C1 segment of cervical spinal cord (tissue), 14 donors: ENCODE data around the gene MIA2.
"Not testable (repeated sequence)": the region's sequence is repeated elsewhere in the genome, so short reads cannot be mapped to it uniquely, and the experiment has no call there.

Experiments used
- DNase-seq, 14 donors: peaks; one replicate each; lab custom pipeline; 2025; lab: John Stamatoyannopoulos, UW

MIA2 gene

DNA sequence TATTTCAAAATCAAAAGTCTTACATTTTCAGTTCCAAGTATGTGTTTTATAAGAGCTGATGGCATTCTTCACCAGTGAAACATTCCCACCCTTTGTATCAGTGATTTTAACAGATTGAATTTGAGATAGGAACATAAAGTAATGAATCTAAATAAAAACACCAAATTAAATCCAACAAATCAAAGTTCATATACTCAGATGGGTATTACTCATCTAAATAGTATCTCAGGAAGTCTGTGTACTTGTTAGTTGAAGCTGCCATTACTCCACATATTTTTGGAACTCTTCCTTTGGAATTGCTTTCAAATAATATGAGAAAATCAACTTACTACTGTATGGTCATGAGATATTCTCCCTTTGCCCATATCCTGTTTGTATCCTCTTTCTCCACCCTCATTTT lies 89.1 kb downstream of the MIA2 start:
- DNase-seq, result no peak

DNA sequence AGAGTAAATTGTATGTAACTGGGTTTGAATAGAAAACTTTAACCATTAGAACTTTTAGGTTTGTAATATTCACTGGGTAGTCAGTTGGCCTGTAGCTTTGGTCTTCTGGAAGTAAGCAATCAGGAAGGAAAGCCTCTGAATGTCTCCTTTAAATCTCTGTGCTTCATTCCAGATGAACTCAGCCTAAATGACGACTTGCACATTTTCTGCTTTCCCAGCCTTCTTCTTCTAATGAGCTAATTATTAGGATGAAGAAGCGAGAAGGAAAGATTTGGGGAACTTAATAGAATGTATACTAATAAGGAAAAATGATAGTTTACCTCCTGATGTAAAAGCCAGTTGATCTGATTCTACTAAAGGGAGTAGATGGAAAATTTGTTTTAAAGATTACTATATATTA lies 90.4 kb downstream of the MIA2 start:
- no peak for DNase-seq

DNA sequence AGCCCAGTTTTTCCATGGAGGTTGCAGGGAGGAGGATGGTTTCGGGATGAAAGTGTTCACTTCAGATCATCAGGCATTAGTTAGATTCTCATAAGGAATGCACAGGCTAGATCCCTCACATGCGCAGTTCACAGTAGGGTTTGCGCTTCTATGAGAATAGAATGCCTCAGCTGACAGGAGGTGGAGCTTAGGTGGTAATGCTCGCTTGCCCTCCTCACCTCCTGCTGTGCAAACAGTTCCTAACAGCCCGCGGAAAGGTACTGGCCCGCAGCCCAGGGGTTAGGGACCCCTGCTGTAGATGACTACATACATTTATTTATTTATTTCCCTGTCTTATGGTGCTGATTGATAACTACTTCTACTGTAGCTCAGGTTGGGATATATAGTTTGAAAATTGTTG lies 105.3 kb downstream of the MIA2 start:
- no peak for DNase-seq

DNA sequence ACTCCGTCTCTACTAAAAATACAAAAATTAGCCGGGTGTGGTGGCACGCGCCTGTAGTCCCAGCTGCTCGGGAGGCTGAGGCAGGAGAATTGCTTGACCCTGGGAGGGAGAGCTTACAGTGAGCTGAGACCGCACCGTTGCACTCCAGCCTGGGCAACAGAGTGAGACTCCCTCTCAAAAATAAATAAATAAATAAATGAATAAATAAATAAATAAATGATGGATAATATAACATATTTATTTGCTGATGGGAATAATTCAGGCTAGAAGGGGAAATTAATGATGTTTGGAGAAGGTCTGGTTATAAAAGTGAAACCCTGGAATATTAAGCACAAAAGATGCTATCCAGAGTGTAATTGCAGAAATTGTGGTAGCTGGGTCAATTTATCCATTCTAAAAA lies 107.4 kb downstream of the MIA2 start:
- DNase-seq, result not testable (repeated sequence)

DNA sequence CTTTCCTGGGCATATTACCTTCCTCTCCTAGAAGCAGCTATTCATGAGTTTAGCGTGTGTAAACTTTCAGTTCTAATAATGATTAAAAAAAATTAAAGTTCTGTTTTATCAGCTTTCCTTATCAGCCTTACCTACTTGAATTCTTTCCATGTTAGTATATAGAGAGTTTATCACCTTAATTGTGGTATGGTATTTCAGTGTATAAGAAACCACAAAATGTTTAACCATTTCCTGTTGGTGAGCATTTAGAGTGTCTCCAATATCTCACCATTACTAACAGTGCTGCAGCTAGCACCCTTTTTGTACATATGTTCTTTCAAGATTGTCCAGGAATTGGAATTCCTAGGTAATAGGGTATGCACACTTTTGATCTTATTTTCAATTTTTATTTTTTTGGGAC lies 109.1 kb downstream of the MIA2 start:
- DNase-seq, result no peak

DNA sequence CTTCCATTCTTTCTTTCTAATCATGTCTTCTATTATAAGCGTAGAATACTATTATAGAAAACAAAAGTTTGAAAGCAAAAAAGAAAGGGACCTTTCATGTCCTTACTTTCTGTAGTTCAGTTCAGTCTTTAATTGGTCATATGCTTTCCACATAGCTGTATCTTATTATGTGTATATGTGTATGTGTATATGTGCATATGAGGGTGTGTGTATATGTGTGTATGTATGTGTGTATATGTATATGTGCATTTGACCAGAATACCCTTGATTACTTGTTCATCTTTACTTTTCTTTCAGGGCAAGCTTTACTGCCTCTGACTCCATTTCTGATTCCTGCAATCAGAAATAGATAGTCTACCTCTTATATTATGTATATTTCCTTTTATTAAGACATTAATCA lies 109.9 kb downstream of the MIA2 start:
- DNase-seq, result no peak

DNA sequence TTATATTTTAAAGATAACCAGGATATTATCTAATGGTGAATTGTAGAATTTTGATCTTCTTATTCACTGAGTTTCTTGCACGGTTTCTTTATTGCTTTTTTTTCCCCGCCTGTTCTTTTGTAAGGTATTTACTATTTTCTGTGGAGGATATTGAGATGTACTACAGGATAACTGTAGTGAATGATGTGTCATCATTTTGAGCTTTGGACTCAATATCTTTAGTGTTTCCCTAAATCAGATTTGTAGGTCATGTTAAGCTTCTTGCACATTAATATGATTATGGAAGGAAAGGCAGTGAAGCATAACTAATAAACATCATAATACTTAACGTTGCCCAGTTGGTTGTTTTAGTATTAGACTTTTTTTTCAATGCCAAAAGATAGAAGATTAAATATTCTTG lies 117.2 kb downstream of the MIA2 start:
- no peak for DNase-seq

DNA sequence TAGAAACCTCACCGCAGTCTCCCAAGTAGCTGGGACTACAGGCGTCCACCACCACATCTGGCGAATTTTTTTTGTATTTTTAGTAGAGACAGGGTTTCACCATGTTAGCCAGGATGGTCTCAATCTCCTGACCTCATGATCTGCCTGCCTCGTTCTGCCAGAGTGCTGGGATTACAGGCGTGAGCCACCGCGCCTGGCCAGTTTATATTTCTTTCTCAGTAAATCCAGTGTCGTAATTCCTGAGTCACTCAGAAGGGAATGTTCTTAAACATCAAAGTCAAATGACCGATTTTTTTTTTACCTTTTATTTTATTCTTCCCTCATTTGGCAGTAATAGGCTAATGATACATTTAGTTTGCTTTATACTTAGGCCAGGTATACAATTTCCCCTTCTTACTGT lies 118.0 kb downstream of the MIA2 start:
- no peak for DNase-seq

DNA sequence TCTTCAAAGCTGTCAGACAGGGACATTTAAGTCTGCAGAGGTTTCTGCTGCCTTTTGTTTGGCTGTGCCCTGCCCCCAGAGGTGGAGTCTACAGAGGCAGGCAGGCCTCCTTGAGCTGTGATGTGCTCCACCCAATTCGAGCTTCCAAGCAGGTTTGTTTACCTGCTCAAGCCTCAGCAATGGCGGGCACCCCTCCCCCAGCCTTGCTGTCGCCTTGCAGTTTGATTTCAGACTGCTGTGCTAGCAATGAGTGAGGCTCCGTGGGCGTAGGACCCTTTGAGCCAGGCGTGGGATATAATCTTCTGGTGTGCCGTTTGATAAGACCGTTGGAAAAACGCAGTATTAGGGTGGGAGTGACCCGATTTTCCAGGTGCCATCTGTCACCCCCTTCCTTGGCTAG lies 125.4 kb downstream of the MIA2 start:
- not testable (repeated sequence) for DNase-seq

DNA sequence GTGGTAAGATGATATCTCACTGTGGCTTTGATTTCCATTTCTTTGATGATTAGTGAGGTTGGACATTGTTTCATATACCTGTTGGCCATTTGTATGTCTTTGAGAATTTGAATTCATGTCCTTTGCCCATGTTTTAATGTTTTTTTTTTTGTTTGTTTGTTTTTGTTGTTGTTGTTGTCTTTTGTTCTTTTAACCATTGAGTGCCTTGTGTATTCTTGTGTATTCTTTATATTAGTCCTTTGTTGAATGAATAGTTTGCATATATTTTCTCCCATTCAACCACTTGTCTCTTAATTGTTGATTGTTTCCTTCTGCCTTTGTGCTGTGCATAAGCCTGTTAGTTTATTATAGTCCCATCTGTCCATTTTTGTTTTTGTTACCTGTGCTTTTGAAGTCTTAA lies 126.6 kb downstream of the MIA2 start:
- no peak for DNase-seq

DNA sequence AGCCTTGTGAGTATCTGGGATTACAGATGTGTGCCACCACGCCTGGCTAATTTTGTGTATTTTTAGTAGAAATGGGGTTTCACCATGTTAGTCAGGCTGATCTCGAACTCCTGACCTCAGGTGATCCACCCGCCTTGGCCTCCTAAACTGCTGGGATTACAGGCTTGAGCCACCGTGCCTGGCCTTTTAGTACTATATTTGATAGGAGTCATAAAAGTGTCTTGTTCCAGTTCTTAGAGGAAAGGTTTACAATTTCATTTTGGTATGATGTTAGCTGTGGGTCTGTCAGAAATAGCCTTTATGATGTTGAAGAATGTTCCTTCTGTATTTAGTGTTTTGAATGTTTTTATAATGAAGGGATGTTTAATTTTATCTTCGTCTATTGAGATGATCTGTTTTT lies 127.8 kb downstream of the MIA2 start:
- DNase-seq, result not testable (repeated sequence)

DNA sequence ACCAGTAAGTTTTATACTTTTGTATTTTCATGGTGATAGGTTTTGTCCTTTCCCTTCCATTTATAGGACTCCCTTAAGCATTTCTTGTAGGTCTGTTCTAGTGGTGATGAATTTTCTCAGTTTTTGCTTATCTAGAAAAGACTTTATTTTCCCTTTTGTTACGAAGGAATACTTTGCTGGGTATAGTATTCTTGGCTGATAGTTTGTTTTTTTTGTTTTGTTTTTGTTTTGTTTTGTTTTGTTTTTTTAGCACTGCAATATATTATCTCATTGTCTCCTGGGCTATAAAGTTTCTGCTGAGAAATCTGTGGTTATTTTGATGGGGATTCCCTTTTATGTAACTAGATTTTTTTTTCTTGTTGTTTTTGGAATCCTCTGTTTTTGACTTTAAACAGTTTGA lies 130.8 kb downstream of the MIA2 start:
- DNase-seq, result no peak

DNA sequence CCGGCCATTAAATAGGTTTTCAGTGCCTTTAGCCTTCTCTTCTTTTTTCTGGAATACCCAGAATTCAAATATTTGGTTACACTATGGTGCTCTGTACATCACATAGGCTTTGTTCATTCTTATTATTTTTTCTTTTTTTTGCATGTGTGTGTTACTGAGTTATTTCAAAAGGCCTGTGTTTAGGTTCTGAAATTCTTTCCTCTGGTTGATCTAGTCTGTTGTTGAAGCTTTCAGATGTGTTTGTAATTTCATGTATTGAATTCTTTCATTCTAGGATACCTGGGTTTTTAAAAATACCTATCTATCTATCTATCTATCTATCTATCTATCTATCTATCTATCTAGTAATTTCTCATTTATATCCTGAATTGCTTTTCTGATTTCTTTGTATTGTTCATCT lies 131.6 kb downstream of the MIA2 start:
- DNase-seq, result no peak

DNA sequence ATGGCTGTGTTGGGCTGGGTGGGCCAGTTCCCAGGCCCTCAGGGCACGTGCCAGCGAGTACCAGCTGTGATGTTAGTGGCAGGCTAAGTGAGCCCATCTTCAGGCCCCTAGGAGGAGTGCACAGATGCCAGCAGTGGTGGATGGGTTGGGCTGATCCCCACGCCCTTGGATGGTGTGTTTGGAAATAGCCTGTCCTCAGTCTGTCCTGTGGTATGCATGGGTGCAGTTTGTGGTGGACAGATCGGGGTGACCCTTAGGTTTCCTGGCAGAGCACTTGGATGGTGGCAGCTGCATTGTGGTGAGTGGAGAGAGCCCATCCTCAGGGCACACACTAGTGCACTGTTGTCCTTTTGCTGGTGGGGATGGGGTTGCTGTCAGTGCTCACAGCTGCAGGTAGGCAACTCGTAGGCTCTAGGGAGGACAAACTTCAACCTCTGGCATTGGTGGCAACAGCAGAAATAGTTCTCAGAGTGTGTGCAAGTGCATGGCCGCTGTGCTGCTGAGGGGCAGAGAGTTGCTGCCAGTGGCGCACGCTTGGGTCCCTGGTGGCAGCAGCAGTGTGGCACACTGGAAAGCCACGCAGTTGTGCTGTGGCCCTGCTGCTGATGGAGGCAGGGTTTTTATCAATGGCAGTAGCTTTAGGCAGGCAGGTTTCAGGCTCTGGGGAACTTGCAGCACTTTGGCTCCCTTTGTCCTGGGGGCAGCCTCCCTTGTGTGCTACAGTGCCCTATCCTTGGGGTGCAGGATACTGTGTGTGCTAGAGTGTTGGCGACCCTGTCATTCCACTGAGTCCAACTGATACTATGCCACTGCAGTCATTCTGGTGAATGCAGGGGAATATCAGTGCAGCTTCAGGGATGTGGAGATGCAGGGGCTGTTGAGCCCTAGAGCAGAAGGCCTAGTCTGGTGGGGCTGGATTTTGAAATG lies 133.0 kb downstream of the MIA2 start:
- DNase-seq, result no peak

DNA sequence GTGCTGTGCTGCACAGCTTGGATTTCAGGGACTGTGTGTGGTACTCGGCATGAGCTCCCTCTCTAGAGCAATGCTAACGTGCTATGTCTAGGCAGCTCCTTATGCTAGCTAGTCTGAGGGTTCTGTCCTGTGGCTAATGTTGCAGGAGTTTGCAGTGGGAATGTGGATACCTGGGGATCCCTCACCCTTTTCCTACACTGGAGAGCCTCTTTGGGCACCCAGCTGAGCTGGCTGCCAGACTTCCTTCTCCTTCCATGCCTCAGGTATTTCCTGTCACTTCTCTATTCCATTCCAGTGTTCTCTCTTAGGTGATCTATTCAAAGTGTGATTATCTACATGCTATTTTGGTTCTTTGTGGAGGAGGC lies 133.7 kb downstream of the MIA2 start:
- DNase-seq, result no peak

DNA sequence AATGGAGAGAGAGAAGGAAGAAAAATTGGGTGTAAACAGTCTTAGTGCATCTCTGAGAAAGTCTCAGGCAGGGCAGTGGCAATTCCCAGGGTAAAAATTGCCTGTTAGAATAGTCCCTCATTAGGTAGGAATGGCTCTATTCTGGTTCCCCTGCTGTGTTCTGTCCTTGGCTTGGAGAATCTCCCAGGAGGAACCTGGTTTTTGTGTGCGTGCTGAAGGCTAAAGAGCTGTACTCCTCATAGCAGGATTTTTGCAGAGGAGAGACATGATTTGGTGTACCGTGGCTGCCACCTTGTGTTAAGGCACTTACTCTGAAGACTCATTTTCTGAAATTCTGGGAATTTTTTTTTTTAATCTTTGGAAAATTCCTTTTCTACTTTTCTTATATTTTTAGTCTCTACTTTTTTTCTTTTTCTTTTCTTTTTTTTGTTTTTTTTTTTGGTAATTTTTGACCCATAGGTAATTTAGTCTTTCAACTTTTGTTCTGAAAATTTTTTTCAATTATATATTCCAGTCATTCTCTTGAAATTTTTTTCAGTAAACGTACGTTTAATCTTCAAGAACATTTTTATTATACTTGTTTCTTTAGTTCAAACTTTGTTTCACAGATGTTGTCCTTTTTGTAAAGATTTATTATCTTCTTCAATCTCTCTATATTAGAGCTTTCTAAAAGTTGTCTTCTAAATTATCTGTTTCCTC lies 134.7 kb downstream of the MIA2 start:
- DNase-seq, result peak in 4 of 14 donors; percentile 7 to 66 (median 14)

DNA sequence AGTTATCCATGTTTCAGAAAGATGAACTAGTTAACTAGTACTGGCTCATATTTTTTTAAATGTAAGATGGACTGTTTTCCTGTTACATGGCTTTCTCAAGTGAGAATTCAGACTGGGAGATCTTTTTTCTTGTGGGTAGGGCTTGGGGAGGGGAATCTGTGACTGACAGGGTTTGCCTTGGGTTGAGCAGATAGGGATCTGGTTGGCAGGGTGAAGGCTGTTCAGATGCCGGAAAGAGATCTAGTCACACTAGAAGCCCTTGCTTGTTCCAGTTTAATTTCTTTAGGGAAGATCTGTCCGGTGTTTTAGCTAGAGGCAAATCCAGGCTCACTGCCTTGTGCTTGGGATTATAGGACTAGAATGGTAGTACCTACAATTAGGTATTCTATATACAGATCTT lies 135.3 kb downstream of the MIA2 start:
- DNase-seq, result no peak

DNA sequence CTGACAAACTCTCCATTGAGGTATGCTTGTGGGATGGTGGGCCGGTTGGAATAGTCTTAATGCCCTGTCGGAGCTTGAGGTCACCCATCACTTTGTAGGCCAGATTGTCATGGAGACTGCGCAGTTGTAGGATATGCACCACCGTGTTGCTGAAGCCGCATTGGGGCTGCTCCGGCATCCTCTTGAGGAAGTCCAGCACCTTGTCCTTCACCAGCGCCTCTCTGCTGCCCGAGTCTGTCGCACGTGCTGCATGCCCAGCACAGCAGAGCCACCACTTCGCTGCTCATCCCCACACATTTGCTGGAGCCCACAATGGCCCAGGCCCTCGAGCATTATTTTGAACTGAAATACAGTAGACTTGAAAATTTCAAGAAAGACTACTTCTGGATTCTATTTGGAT lies 136.7 kb downstream of the MIA2 start:
- no peak for DNase-seq

DNA sequence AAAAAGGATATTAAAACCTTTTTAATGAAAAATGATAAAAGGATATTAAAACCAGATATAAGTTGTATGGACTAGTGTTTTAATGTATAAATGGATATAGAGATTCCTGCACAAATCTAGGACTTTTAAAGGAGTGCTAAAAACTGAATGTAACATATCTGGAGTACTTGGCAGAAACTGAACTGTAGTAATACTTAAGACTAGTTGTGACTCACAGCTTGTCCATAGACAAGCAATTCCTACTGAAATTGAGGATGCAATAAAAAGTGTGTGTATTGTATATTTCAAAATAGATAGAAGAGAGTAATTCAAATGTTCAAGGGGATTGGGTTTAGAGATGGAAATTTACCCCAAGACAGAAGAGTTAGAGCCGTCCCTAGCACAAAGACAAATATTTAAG lies 138.9 kb downstream of the MIA2 start:
- DNase-seq, result no peak

DNA sequence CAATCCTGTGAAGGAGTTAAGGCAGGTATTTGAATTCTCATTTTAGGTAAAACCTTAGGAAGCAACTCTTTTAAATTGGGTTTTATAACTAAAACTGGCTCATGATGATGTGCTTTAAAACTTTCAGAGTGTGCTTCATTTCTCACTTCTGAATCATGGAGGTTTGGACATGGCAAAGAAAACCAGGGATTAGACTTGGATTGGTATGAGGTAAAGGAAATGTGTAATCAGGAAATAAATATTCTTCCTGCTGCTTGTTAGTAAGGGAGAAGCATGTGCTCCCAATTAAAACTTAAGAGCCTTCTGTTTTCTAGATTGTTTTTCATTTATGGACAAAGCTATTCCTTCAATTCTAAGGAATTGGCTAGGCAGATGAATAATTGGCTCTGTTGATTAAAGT lies 141.1 kb downstream of the MIA2 start:
- DNase-seq, result no peak

DNA sequence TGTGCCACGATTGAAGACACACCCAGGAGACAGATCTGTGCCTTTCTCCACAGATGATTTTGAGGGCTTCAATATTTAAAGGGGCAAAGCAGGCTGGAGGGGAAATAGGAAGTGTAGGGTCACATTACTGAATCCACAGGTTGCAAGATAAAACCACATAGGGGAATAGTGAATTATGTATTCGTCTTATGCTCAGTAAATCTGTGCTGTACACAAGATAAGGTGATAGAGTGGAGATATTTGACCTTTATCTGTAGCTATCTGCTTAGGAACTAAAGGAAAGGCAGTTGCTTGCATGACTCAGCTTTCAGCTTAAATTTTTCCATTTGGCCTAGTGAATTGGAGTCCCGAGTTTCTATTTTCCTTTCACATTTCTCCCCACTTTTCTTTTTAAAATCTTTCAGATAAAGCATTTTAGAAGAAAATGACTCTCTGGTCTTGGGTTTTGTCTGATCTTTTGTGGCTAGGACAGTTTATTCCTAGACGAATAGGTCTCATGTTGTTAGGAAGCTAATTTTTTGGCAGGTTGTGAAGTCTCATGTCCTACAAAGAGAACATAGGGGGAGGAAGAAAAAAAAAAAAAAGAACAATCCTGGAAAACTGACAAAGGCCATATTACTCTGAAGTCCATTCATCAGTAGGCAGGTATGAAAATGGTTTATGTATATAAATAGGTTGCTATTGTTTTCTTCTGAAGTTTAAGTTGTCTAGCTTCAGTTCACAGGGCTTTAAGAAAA lies 143.1 kb downstream of the MIA2 start:
- no peak for DNase-seq

DNA sequence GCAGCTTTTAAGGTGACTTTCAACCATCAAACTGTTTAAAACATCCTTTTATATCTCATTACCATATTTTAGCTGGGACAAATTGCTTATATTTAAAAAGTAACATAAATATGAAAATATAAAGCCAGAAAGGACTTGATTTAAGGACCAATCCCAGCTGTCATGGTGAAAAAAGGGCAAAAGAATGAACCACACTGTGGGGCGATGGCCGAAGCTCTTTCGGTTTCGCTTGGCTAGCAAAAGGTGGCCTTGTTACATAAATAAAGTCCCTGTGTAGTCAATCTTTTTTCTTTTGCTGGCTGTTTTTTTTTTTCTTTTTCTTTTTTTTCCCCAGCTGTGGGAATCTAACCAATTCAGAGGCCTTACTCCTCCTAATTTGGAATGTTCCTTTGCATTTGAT lies 147.7 kb downstream of the MIA2 start:
- peak in 4 of 14 donors; percentile 3 to 21 (median 7) for DNase-seq

DNA sequence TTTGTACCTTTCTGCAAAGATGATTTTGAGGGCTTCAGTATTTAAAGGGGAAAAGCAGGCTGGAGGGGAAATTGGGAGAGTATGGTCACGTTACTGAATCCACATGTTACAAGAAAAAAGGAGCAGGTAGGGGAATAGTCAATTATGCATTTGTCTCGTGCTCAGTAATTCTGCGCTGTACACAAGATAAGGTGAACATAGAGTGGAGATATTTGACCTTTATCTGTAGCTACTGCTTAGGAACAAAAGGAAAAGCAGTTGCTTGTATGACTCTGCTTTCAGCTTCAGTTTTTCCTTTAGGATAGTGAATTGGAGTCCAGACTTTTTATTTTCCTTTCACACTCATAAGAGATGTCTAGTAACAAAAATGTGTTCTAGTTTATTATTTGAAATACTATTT lies 148.7 kb downstream of the MIA2 start:
- no peak for DNase-seq
